Esophagus squamous epithelium (tissue), 5 donors: Measurements from ENCODE around the gene TUBA1A. TPM values are rescaled to one million over a fixed set of nuclear protein-coding genes. Genes with fewer than 3 reads are reported as not detected.
A peak's percentile ranks its signal among the peaks of the same experiment; 100 is the strongest.

ENCODE experiments used
- DNase-seq: peaks from one replicate; lab custom pipeline; 2025; lab: John Stamatoyannopoulos, UW
- H3K27ac ChIP-seq, 4 donors: fragments of 200-600 bp; sonication (generic); one replicate each; pipeline ENCODE4 v1.5.1; 2016 to 2019; ENCODE audit warnings: mild to moderate bottlenecking in 1 of 4
- H3K27me3 ChIP-seq, 4 donors: fragments of 200-600 bp; sonication (generic); 1 replicate in 3 of 4; 2 replicates in 1 of 4; pipeline versions ENCODE4 v1.5.1 to v1.6.0; 2017 to 2021; ENCODE audit warnings: antibody characterized with exemption in 1 of 4
- H3K36me3 ChIP-seq, 3 donors: fragments of 200-600 bp; sonication (generic); one replicate each; pipeline ENCODE4 v1.5.1; 2016 to 2019
- H3K4me1 ChIP-seq, 3 donors: fragments of 200-600 bp; sonication (generic); one replicate each; pipeline ENCODE4 v1.5.1; 2017 to 2019
- H3K4me3 ChIP-seq, 4 donors: fragments of 200-600 bp; sonication (generic); 1 replicate in 3 of 4; 2 replicates in 1 of 4; pipeline ENCODE4 v1.5.1; 2016 to 2019; ENCODE audit warnings: mild to moderate bottlenecking in 2 of 4, moderate library complexity in 1 of 4
- H3K9me3 ChIP-seq, 3 donors: fragments of 200-600 bp; sonication (generic); one replicate each; pipeline ENCODE4 v1.5.1; 2016 to 2019
- POLR2A ChIP-seq, 4 donors: fragments of 450-650 bp; IDR thresholded peaks; one replicate each; pipeline ENCODE4 v1.6.1; 2017; ENCODE audit warnings: antibody characterized with exemption in 4 of 4, mild to moderate bottlenecking in 4 of 4, moderate library complexity in 3 of 4
- WGBS, 2 donors: methylation state at CpG; one replicate each; pipeline ENCODE4 v1.1.5; 2018; 5-methylcytosine and 5-hydroxymethylcytosine counted together
- intact Hi-C: fragments of 100-400 bp; cut with DNase I; formaldehyde crosslinking; loops from one replicate; pipeline ENCODE4 v1.15.0; 2022
- total RNA-seq, 4 donors: library from RNA; depleted of rRNA; stranded (reverse); fragments of >200 nt; gene quantifications; one replicate each; pipeline ENCODE4 v1.1.0, GENCODE V29; 2016
- TF ChIP-seq, protein P1 (sequence below), 6 experiments: fragments of 450-650 bp in 4 of 6; fragments of 200-600 bp in 2 of 6; sonication (generic) in 2 of 6; IDR thresholded peaks; one replicate each; pipeline ENCODE4 v1.5.1; 2016 to 2019; ENCODE audit warnings: antibody characterized with exemption in 6 of 6, mild to moderate bottlenecking in 4 of 6, moderate library complexity in 4 of 6
- donor health status: DM: yes; HTN: yes; CAD: no.

TUBA1A gene
- total RNA-seq = 10 to 100 TPM; 14.5 to 91.0 (median 46.2) TPM

- Histone ChIP-seq H3K27me3 (no peaks in the 10 kb centered on the region), H3K36me3 (peaks cover 0 to 27% (median 0%) of the 10 kb centered on the region in 3 donors), H3K27ac (peak within 1 kb of the TSS; percentile 91 to 99 (median 95)), H3K4me3 (peak within 1 kb of the TSS; percentile 66 to 98 (median 82)), H3K9me3 (no peaks in the 10 kb centered on the region), H3K4me1 (peaks cover 0 to 33% (median 13%) of the 10 kb centered on the region in 3 donors)
- 0 to 1% methylated on average over 9 to 26 of the region's 26 CpGs for WGBS, 2 donors
- TF ChIP-seq, protein P1, sequence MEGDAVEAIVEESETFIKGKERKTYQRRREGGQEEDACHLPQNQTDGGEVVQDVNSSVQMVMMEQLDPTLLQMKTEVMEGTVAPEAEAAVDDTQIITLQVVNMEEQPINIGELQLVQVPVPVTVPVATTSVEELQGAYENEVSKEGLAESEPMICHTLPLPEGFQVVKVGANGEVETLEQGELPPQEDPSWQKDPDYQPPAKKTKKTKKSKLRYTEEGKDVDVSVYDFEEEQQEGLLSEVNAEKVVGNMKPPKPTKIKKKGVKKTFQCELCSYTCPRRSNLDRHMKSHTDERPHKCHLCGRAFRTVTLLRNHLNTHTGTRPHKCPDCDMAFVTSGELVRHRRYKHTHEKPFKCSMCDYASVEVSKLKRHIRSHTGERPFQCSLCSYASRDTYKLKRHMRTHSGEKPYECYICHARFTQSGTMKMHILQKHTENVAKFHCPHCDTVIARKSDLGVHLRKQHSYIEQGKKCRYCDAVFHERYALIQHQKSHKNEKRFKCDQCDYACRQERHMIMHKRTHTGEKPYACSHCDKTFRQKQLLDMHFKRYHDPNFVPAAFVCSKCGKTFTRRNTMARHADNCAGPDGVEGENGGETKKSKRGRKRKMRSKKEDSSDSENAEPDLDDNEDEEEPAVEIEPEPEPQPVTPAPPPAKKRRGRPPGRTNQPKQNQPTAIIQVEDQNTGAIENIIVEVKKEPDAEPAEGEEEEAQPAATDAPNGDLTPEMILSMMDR (IDR thresholded peaks at IDR 0.05) = no peak
- peak in 3 of 4 donors; percentile 7 to 96 (median 91) for TF ChIP-seq POLR2A (IDR thresholded peaks at IDR 0.05)
- peak; percentile 79 for DNase-seq
- intact Hi-C loops = loop anchor here (10.0 kb wide), 1 partner anchor 46 kb away; no protein-coding TSS in a partner anchor
Measured at GRCh38 chr12:49188916-49189367, at the start of gene TUBA1A. TUBA1A (minus strand) TSS chr12:49189080; CDS start chr12:49188979, 101 bp downstream.

DNA sequence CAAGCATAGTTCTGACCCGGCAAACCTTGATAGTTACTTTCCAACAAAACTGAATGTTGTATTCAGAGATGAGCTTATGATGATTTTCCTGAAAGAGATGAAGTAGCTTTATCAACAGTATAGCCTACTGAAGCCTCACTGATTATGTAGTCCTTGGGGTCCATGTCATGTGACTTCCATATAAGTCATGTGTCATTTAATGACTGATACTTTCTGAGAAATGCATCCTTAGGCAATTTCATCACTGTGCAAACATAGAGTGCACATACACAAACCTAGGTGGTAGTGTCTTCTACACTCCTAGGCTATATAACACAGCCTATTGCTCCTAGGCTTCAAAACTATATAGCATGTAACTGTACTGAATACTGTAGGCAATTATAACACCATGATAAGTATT lies 47.5 kb upstream of the TUBA1A start:
- Histone ChIP-seq H3K4me1 (peaks cover 7 to 32% (median 14%) of the 10 kb centered on the region in 3 donors), H3K27ac (no peak overlapping the region), H3K27me3 (no peaks in the 10 kb centered on the region), H3K4me3 (no peak overlapping the region), H3K9me3 (no peaks in the 10 kb centered on the region), H3K36me3 (no peaks in the 10 kb centered on the region)
- no peak for TF ChIP-seq POLR2A (IDR thresholded peaks at IDR 0.05)
- TF ChIP-seq, protein P1 (IDR thresholded peaks at IDR 0.05) = no peak
- intact Hi-C loops = loop anchor here (10.0 kb wide), 2 partner anchors 52 to 142 kb away; partner anchors contain the start of genes DHH and TUBA1A
- no peak for DNase-seq
- WGBS, 2 donors = 80 to 91% methylated on average over 1 of the region's 1 CpG

- H3K4me1 ChIP-seq = peaks cover 7 to 32% (median 14%) of the 10 kb centered on the region in 3 donors
- intact Hi-C loops = loop anchor here (5.0 to 10.0 kb wide), 3 partner anchors 49 to 139 kb away; partner anchors contain the start of genes DHH, TUBA1A and TUBA1B
- peak overlapping the region; percentile 77 to 91 (median 90) for H3K27ac ChIP-seq
- H3K9me3 ChIP-seq = no peaks in the 10 kb centered on the region
- TF ChIP-seq, protein P1 (IDR thresholded peaks at IDR 0.05) = no peak
- TF ChIP-seq POLR2A (IDR thresholded peaks at IDR 0.05) = peak in 1 of 4 donors; percentile 33
- DNase-seq = peak; percentile 55
- peak overlapping the region in 3 of 4 donors; percentile 56 to 63 (median 59) for H3K4me3 ChIP-seq
- 60 to 61% methylated on average over 18 to 19 of the region's 19 CpGs for WGBS, 2 donors
- H3K36me3 ChIP-seq = no peaks in the 10 kb centered on the region
- no peaks in the 10 kb centered on the region for H3K27me3 ChIP-seq
Measured at GRCh38 chr12:49233842-49234526, 45.1 kb upstream of the TUBA1A start.

- Histone ChIP-seq H3K4me3 (peak overlapping the region in 3 of 4 donors; percentile 9 to 63 (median 56)), H3K27me3 (no peaks in the 10 kb centered on the region), H3K36me3 (no peaks in the 10 kb centered on the region), H3K27ac (peak overlapping the region; percentile 8 to 91 (median 90)), H3K9me3 (no peaks in the 10 kb centered on the region), H3K4me1 (peaks cover 7 to 32% (median 14%) of the 10 kb centered on the region in 3 donors)
- 62 to 71% methylated on average over 22 to 24 of the region's 25 CpGs for WGBS, 2 donors
- no peak for TF ChIP-seq POLR2A (IDR thresholded peaks at IDR 0.05)
- TF ChIP-seq, protein P1 (IDR thresholded peaks at IDR 0.05) = no peak
- intact Hi-C loops = loop anchor here (5.0 to 10.0 kb wide), 3 partner anchors 48 to 138 kb away; partner anchors contain the start of genes DHH, TUBA1A and TUBA1B
- no peak for DNase-seq
Measured at GRCh38 chr12:49232940-49233841, 44.3 kb upstream of the TUBA1A start.
